Measurements from ENCODE around the gene FRAS1. TPM values are rescaled to one million over a fixed set of nuclear protein-coding genes. Genes with fewer than 3 reads are reported as not detected.

Gene FRAS1
- polyA plus RNA-seq, 1 donor from 2014 or later, result 2.8 TPM

- no peaks in the 10 kb centered on the region for H3K36me3 ChIP-seq (ENCODE audit: insufficient read depth, low read length)
- no peak for TF ChIP-seq POLR2AphosphoS5 (IDR thresholded peaks at IDR 0.05)
- TF ChIP-seq EP300 (conservative IDR thresholded peaks at IDR 0.05; ENCODE audit: poor library complexity, severe bottlenecking), result no peak
- no peak for TF ChIP-seq REST (IDR thresholded peaks at IDR 0.05; ENCODE audit: borderline replicate concordance)
- TF ChIP-seq MXI1 (conservative IDR thresholded peaks at IDR 0.05; ENCODE audit: poor library complexity, severe bottlenecking), result no peak
- no peak for TF ChIP-seq RAD21 (conservative IDR thresholded peaks at IDR 0.05)
- no peak for TF ChIP-seq TAF1 (IDR thresholded peaks at IDR 0.05; ENCODE audit: low read depth)
- TF ChIP-seq SMC3 (conservative IDR thresholded peaks at IDR 0.05; ENCODE audit: poor library complexity), result no peak
- TF ChIP-seq CTCF (IDR thresholded peaks at IDR 0.05; ENCODE audit: poor library complexity, severe bottlenecking), result no peak
- no peak for TF ChIP-seq EZH2 (IDR thresholded peaks at IDR 0.05; ENCODE audit: borderline replicate concordance, insufficient read depth, low read length, poor library complexity, severe bottlenecking)
- no peaks in the 10 kb centered on the region for H3K9me2 ChIP-seq (ENCODE audit: insufficient read depth, low read length)
- no peaks in the 10 kb centered on the region for H3K9me3 ChIP-seq (ENCODE audit: low read length)
- H3K4me3 ChIP-seq (ENCODE audit: low read length), result no peak overlapping the region
- H3K27ac ChIP-seq (ENCODE audit: low read length), result no peak overlapping the region
- no peak overlapping the region for H3K9ac ChIP-seq (ENCODE audit: low read length)
- no peaks in the 10 kb centered on the region for H4K20me1 ChIP-seq (ENCODE audit: insufficient read depth)
- no peak overlapping the region for H3K4me2 ChIP-seq (ENCODE audit: low read length)
- H3F3A ChIP-seq (ENCODE audit: insufficient read depth, low read length, poor library complexity, severe bottlenecking), result no peaks in the 10 kb centered on the region
- no peaks in the 10 kb centered on the region for H3K79me2 ChIP-seq (replicated peaks; ENCODE audit: insufficient read depth, low read length)
- H2AFZ ChIP-seq (ENCODE audit: low read depth, low read length), result no peak overlapping the region
- no peaks in the 10 kb centered on the region for H3K27me3 ChIP-seq (ENCODE audit: insufficient read depth, low read depth, low read length)
Measured at GRCh38 chr4:78578674-78579425, 521.7 kb downstream of the FRAS1 start.

- no peak for TF ChIP-seq EZH2 (IDR thresholded peaks at IDR 0.05; ENCODE audit: borderline replicate concordance, insufficient read depth, low read length, poor library complexity, severe bottlenecking)
- TF ChIP-seq EP300 (conservative IDR thresholded peaks at IDR 0.05; ENCODE audit: poor library complexity, severe bottlenecking), result no peak
- no peak for TF ChIP-seq SMC3 (conservative IDR thresholded peaks at IDR 0.05; ENCODE audit: poor library complexity)
- no peak for TF ChIP-seq POLR2AphosphoS5 (IDR thresholded peaks at IDR 0.05)
- no peak for TF ChIP-seq RAD21 (conservative IDR thresholded peaks at IDR 0.05)
- no peak for TF ChIP-seq CTCF (IDR thresholded peaks at IDR 0.05; ENCODE audit: poor library complexity, severe bottlenecking)
- no peak for TF ChIP-seq MXI1 (conservative IDR thresholded peaks at IDR 0.05; ENCODE audit: poor library complexity, severe bottlenecking)
- TF ChIP-seq TAF1 (IDR thresholded peaks at IDR 0.05; ENCODE audit: low read depth), result no peak
- TF ChIP-seq REST (IDR thresholded peaks at IDR 0.05; ENCODE audit: borderline replicate concordance), result no peak
- H3K36me3 ChIP-seq (ENCODE audit: insufficient read depth, low read length), result no peaks in the 10 kb centered on the region
Measured at GRCh38 chr4:78581618-78582017, 524.5 kb downstream of the FRAS1 start.

More at GRCh38 chr4:78581618-78582017, 524.5 kb downstream of the FRAS1 start:
- H3K79me2 ChIP-seq (replicated peaks; ENCODE audit: insufficient read depth, low read length), result no peaks in the 10 kb centered on the region
- no peak overlapping the region for H3K9ac ChIP-seq (ENCODE audit: low read length)
- no peaks in the 10 kb centered on the region for H3K27me3 ChIP-seq (ENCODE audit: insufficient read depth, low read depth, low read length)
- no peak overlapping the region for H3K4me3 ChIP-seq (ENCODE audit: low read length)
- H2AFZ ChIP-seq (ENCODE audit: low read depth, low read length), result no peak overlapping the region
- H3K9me2 ChIP-seq (ENCODE audit: insufficient read depth, low read length), result no peaks in the 10 kb centered on the region
- no peaks in the 10 kb centered on the region for H3K9me3 ChIP-seq (ENCODE audit: low read length)
- no peaks in the 10 kb centered on the region for H3F3A ChIP-seq (ENCODE audit: insufficient read depth, low read length, poor library complexity, severe bottlenecking)
- H4K20me1 ChIP-seq (ENCODE audit: insufficient read depth), result no peaks in the 10 kb centered on the region
- no peak overlapping the region for H3K4me2 ChIP-seq (ENCODE audit: low read length)
- H3K27ac ChIP-seq (ENCODE audit: low read length), result no peak overlapping the region

All from neural cell (in vitro differentiated cells).